ENCODE results near the gene LINGO3.

- TF ChIP-seq, protein P1, sequence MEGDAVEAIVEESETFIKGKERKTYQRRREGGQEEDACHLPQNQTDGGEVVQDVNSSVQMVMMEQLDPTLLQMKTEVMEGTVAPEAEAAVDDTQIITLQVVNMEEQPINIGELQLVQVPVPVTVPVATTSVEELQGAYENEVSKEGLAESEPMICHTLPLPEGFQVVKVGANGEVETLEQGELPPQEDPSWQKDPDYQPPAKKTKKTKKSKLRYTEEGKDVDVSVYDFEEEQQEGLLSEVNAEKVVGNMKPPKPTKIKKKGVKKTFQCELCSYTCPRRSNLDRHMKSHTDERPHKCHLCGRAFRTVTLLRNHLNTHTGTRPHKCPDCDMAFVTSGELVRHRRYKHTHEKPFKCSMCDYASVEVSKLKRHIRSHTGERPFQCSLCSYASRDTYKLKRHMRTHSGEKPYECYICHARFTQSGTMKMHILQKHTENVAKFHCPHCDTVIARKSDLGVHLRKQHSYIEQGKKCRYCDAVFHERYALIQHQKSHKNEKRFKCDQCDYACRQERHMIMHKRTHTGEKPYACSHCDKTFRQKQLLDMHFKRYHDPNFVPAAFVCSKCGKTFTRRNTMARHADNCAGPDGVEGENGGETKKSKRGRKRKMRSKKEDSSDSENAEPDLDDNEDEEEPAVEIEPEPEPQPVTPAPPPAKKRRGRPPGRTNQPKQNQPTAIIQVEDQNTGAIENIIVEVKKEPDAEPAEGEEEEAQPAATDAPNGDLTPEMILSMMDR (IDR thresholded peaks at IDR 0.05), result no peak
- TF ChIP-seq POLR2A (IDR thresholded peaks at IDR 0.05), result no peak
Observed at GRCh38 chr19:2336528-2337328, 28.8 kb upstream of the LINGO3 start.
